Endothelial cell of umbilical vein (primary cell): ENCODE data around the gene RASAL2. TPM values are rescaled to one million over a fixed set of nuclear protein-coding genes. Genes with fewer than 3 reads are reported as not detected.

Experiments used
- BruUV-seq: library from RNA; stranded (reverse); fragments of 400-500 nt; replicated peaks from 2 replicates; lab custom pipeline; 2021; lab: Mats Ljungman, UMichigan
- CTCF ChIA-PET: fragments of 300-600, 350-600 bp; sonication (Branson Sonifier 250); formaldehyde crosslinking; loops from one replicate; lab custom pipeline; 2021; ENCODE audit warnings: antibody characterized with exemption, inconsistent platforms; lab: Charles Lee
- POLR2A ChIA-PET: fragments of 300-600, 350-600 bp; sonication (Branson Sonifier 250); formaldehyde crosslinking; loops from one replicate; lab custom pipeline; 2021; ENCODE audit warnings: antibody characterized with exemption, inconsistent platforms; lab: Charles Lee
- DNase-seq: peaks from one replicate; pipeline ENCODE4 v3.0.0-alpha.2; 2011; ENCODE audit warnings: low read depth, low spot score
- FAIRE-seq: peaks from 2 replicates; lab custom pipeline; 2011; peaks lifted over from hg19 to GRCh38; lab: Jason Lieb, UNC
- H2AFZ ChIP-seq: 2 replicates; pipeline ENCODE4 v1.6.0; 2012; ENCODE audit warnings: low read depth, low read length, control low read depth, inconsistent platforms
- H3K27ac ChIP-seq: 2 replicates; pipeline ENCODE4 v1.5.1; 2011; ENCODE audit warnings: low read depth, mild to moderate bottlenecking, control low read depth, low read length, moderate library complexity; ENCODE audit not compliant: insufficient read depth
- H3K27me3 ChIP-seq, 2 experiments: 2 replicates each; pipeline versions ENCODE4 v1.6.0 to v1.6.1; 2011; ENCODE audit warnings: low read length in 2 of 2, mixed read lengths in 1 of 2; ENCODE audit not compliant: control insufficient read depth in 2 of 2, insufficient read depth in 2 of 2
- H3K36me3 ChIP-seq, 2 experiments: 2 replicates in 1 of 2; 3 replicates in 1 of 2; pipeline ENCODE4 v1.5.1; 2011; ENCODE audit warnings: low read length in 2 of 2, mild to moderate bottlenecking in 1 of 2, moderate library complexity in 1 of 2; ENCODE audit not compliant: control insufficient read depth in 2 of 2, insufficient read depth in 2 of 2; ENCODE audit errors: extremely low read depth in 1 of 2
- H3K4me1 ChIP-seq: 3 replicates; pipeline ENCODE4 v1.5.1; 2011; ENCODE audit warnings: mild to moderate bottlenecking, low read length; ENCODE audit not compliant: control insufficient read depth, insufficient read depth; ENCODE audit errors: extremely low read depth
- H3K4me2 ChIP-seq: 2 replicates; pipeline ENCODE4 v1.6.1; 2011; ENCODE audit warnings: low read length, control low read depth, mixed read lengths; ENCODE audit not compliant: insufficient read depth
- H3K4me3 ChIP-seq, 3 experiments: fragments of 200-600 bp in 1 of 3; sonication (generic), shearing (Covaris generic) in 1 of 3; replicated peaks in 1 of 3; 2 replicates each; pipeline ENCODE4 v1.5.1; 2011 to 2016; ENCODE audit warnings: control low read depth in 3 of 3, low read length in 3 of 3, mild to moderate bottlenecking in 2 of 3, inconsistent platforms in 1 of 3, low read depth in 1 of 3, moderate library complexity in 1 of 3; ENCODE audit not compliant: insufficient read depth in 1 of 3
- H3K79me2 ChIP-seq: 2 replicates; pipeline ENCODE4 v1.6.0; 2012; ENCODE audit warnings: low read length, inconsistent platforms; ENCODE audit not compliant: control insufficient read depth, insufficient read depth
- H3K9ac ChIP-seq: replicated peaks from 2 replicates; pipeline ENCODE3; 2011; ENCODE audit warnings: low read length, control low read depth; ENCODE audit not compliant: insufficient read depth; ENCODE audit errors: extremely low read depth
- H3K9me1 ChIP-seq: replicated peaks from 3 replicates; pipeline ENCODE4 v1.6.0; 2011; ENCODE audit warnings: mild to moderate bottlenecking, low read length; ENCODE audit not compliant: control insufficient read depth, insufficient read depth; ENCODE audit errors: extremely low read depth
- H3K9me3 ChIP-seq: replicated peaks from 2 replicates; pipeline ENCODE4 v1.5.1; 2012; ENCODE audit warnings: low read length, inconsistent platforms; ENCODE audit not compliant: control insufficient read depth, insufficient read depth
- H4K20me1 ChIP-seq: replicated peaks from 2 replicates; pipeline ENCODE3; 2011; ENCODE audit warnings: mild to moderate bottlenecking, low read length; ENCODE audit not compliant: control insufficient read depth, insufficient read depth; ENCODE audit errors: extremely low read depth
- EZH2 ChIP-seq: IDR thresholded peaks from 2 replicates; pipeline ENCODE4 v1.6.1; 2012; ENCODE audit warnings: borderline replicate concordance, low read depth, mild to moderate bottlenecking, moderate library complexity, low read length, inconsistent platforms; ENCODE audit not compliant: severe bottlenecking
- FOS ChIP-seq: IDR thresholded peaks from 2 replicates; pipeline ENCODE4 v1.6.1; 2011; ENCODE audit warnings: mild to moderate bottlenecking, low read length, moderate library complexity, borderline replicate concordance; ENCODE audit not compliant: insufficient read depth
- GATA2 ChIP-seq: IDR thresholded peaks from 2 replicates; pipeline ENCODE4 v1.7.0; 2011; ENCODE audit warnings: low read depth, mild to moderate bottlenecking, moderate library complexity, mixed read lengths, low read length; ENCODE audit not compliant: insufficient read length, insufficient read depth
- JUN ChIP-seq: IDR thresholded peaks from 2 replicates; pipeline ENCODE4 v1.6.1; 2011; ENCODE audit warnings: borderline replicate concordance, low read depth; ENCODE audit not compliant: insufficient read length, insufficient read depth
- MYC ChIP-seq: IDR thresholded peaks from one replicate; pipeline ENCODE4 v1.6.1; 2011; ENCODE audit warnings: mild to moderate bottlenecking, low read depth, low read length
- POLR2A ChIP-seq: IDR thresholded peaks from 2 replicates; pipeline ENCODE4 v1.6.1; 2012; ENCODE audit warnings: low read depth, mild to moderate bottlenecking, control low read depth, low read length
- POLR2AphosphoS5 ChIP-seq: IDR thresholded peaks from 2 replicates; pipeline ENCODE4 v1.6.1; 2012; ENCODE audit warnings: low read depth, mild to moderate bottlenecking, control low read depth, low read length, moderate library complexity; ENCODE audit not compliant: insufficient read depth
- dilution Hi-C: fragments of 300-500 bp; cut with MboI; formaldehyde crosslinking; loops from one replicate; pipeline ENCODE4 v1.15.0; 2019; ENCODE audit warnings: low sequenced_read_pairs; ENCODE audit not compliant: extremely low pct_ligation_motif_present
- intact Hi-C: fragments of 100-400 bp; cut with micrococcal nuclease; formaldehyde crosslinking; loops from one replicate; pipeline ENCODE4 v1.10.0; 2022
- polyA plus RNA-seq, 4 experiments: library from polyadenylated mRNA; depleted of rRNA in 3 of 4; stranded (reverse) in 3 of 4; unstranded in 1 of 4; fragments of >200 nt; gene quantifications; 2 replicates each; pipeline versions ENCODE4 v1.2.1 to v1.2.3, GENCODE V29; 2011 to 2012; ENCODE audit warnings: missing spikeins in 1 of 4
- total RNA-seq: library from RNA; stranded (reverse); gene quantifications from 2 replicates; pipeline ENCODE4 v1.2.3, GENCODE V29; 2021
- TF ChIP-seq, protein P1 (sequence below): IDR thresholded peaks from 2 replicates; pipeline ENCODE4 v1.6.1; 2011; ENCODE audit not compliant: insufficient read depth, insufficient read length
- TF ChIP-seq, protein P2 (sequence below), 2 donors: IDR thresholded peaks; 1 replicate in 1 of 2; 2 replicates in 1 of 2; pipeline ENCODE4 v1.5.1; 2011; ENCODE audit warnings: low read length in 2 of 2, mild to moderate bottlenecking in 2 of 2, moderate library complexity in 2 of 2, control low read depth in 1 of 2, inconsistent platforms in 1 of 2, low read depth in 1 of 2; ENCODE audit not compliant: insufficient read depth in 1 of 2; ENCODE audit errors: extremely low read depth in 1 of 2

The RASAL2 gene
- total and polyA plus RNA-seq, 2 donors (not counting 3 experiments of a cell fraction or from before 2014, with no cell fraction given), result 12.5 to 15.5 TPM

DNA sequence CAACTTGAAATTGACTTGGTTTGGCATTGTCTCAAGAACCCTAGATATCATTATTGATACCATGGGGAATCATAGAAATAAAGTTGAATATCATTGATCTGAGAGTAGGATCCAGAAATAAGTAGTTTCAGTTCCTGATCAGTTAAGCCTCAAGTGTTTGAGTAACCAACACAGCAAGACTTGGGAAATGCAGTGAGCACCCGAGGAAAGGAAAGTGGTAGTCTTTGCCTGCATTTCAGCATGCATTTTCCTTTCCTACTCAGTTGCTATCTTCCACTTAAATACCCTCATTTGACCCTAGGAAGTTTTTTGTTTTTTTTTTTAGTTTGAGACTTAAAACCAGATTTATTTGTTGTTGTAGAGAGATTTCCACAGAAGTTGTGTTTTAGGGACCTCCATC, 383.9 kb downstream of the RASAL2 start:
- POLR2A ChIA-PET, result no interaction called here
- dilution Hi-C loops (no loop called here), intact Hi-C loops (no loop called here)
- BruUV-seq, result no TSS peak
- Histone ChIP-seq H2AFZ (no peak overlapping the region), H3K4me3 (no peak overlapping the region), H3K4me1 (no peaks in the 10 kb centered on the region), H3K27me3 (no peaks in the 10 kb centered on the region), H4K20me1 (no peaks in the 10 kb centered on the region), H3K9me1 (no peaks in the 10 kb centered on the region), H3K4me2 (no peak overlapping the region), H3K9me3 (no peaks in the 10 kb centered on the region), H3K27ac (no peak overlapping the region), H3K9ac (no peak overlapping the region), H3K79me2 (no peaks in the 10 kb centered on the region), H3K36me3 (no peaks in the 10 kb centered on the region)
- CTCF ChIA-PET, result no interaction called here
- FAIRE-seq (no peak), DNase-seq (no peak)
- no peak for TF ChIP-seq EZH2
- no peak for TF ChIP-seq POLR2AphosphoS5
- TF ChIP-seq, protein P1, sequence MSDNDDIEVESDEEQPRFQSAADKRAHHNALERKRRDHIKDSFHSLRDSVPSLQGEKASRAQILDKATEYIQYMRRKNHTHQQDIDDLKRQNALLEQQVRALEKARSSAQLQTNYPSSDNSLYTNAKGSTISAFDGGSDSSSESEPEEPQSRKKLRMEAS, result no peak
- TF ChIP-seq GATA2, result no peak
- TF ChIP-seq MYC, result no peak
- TF ChIP-seq JUN, result no peak
- TF ChIP-seq, protein P2, sequence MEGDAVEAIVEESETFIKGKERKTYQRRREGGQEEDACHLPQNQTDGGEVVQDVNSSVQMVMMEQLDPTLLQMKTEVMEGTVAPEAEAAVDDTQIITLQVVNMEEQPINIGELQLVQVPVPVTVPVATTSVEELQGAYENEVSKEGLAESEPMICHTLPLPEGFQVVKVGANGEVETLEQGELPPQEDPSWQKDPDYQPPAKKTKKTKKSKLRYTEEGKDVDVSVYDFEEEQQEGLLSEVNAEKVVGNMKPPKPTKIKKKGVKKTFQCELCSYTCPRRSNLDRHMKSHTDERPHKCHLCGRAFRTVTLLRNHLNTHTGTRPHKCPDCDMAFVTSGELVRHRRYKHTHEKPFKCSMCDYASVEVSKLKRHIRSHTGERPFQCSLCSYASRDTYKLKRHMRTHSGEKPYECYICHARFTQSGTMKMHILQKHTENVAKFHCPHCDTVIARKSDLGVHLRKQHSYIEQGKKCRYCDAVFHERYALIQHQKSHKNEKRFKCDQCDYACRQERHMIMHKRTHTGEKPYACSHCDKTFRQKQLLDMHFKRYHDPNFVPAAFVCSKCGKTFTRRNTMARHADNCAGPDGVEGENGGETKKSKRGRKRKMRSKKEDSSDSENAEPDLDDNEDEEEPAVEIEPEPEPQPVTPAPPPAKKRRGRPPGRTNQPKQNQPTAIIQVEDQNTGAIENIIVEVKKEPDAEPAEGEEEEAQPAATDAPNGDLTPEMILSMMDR (IDR thresholded peaks at IDR 0.05; ENCODE audit: extremely low read depth in 1 of 2, insufficient read depth in 1 of 2, low read depth in 1 of 2, low read length in 2 of 2), result no peak
- no peak for TF ChIP-seq POLR2A
- no peak for TF ChIP-seq FOS
